Esophagus squamous epithelium (tissue), 4 donors: Measurements from ENCODE around the gene IFT88.

Experiments used
- CTCF ChIP-seq, 6 experiments: fragments of 450-650 bp in 4 of 6; fragments of 200-600 bp in 2 of 6; sonication (generic) in 2 of 6; IDR thresholded peaks; one replicate each; pipeline ENCODE4 v1.5.1; 2016 to 2019; ENCODE audit warnings: antibody characterized with exemption in 6 of 6, mild to moderate bottlenecking in 4 of 6, moderate library complexity in 4 of 6
- POLR2A ChIP-seq, 4 donors: fragments of 450-650 bp; IDR thresholded peaks; one replicate each; pipeline ENCODE4 v1.6.1; 2017; ENCODE audit warnings: antibody characterized with exemption in 4 of 4, mild to moderate bottlenecking in 4 of 4, moderate library complexity in 3 of 4

GRCh38 chr13:20715330-20715712 lies 148.4 kb downstream of the IFT88 start:
- TF ChIP-seq CTCF (IDR thresholded peaks at IDR 0.05): no peak
- TF ChIP-seq POLR2A (IDR thresholded peaks at IDR 0.05): no peak
